ENCODE data around the gene KCND3. TPM values are rescaled to one million over a fixed set of nuclear protein-coding genes. Genes with fewer than 3 reads are reported as not detected.

The KCND3 gene
- total and polyA plus RNA-seq, 2 experiments from 2014 or later: 0.10 to 0.18 TPM

GRCh38 chr1:112004076-112004475, 14.6 kb upstream of the KCND3 start (continued):
- TF ChIP-seq, protein P1, sequence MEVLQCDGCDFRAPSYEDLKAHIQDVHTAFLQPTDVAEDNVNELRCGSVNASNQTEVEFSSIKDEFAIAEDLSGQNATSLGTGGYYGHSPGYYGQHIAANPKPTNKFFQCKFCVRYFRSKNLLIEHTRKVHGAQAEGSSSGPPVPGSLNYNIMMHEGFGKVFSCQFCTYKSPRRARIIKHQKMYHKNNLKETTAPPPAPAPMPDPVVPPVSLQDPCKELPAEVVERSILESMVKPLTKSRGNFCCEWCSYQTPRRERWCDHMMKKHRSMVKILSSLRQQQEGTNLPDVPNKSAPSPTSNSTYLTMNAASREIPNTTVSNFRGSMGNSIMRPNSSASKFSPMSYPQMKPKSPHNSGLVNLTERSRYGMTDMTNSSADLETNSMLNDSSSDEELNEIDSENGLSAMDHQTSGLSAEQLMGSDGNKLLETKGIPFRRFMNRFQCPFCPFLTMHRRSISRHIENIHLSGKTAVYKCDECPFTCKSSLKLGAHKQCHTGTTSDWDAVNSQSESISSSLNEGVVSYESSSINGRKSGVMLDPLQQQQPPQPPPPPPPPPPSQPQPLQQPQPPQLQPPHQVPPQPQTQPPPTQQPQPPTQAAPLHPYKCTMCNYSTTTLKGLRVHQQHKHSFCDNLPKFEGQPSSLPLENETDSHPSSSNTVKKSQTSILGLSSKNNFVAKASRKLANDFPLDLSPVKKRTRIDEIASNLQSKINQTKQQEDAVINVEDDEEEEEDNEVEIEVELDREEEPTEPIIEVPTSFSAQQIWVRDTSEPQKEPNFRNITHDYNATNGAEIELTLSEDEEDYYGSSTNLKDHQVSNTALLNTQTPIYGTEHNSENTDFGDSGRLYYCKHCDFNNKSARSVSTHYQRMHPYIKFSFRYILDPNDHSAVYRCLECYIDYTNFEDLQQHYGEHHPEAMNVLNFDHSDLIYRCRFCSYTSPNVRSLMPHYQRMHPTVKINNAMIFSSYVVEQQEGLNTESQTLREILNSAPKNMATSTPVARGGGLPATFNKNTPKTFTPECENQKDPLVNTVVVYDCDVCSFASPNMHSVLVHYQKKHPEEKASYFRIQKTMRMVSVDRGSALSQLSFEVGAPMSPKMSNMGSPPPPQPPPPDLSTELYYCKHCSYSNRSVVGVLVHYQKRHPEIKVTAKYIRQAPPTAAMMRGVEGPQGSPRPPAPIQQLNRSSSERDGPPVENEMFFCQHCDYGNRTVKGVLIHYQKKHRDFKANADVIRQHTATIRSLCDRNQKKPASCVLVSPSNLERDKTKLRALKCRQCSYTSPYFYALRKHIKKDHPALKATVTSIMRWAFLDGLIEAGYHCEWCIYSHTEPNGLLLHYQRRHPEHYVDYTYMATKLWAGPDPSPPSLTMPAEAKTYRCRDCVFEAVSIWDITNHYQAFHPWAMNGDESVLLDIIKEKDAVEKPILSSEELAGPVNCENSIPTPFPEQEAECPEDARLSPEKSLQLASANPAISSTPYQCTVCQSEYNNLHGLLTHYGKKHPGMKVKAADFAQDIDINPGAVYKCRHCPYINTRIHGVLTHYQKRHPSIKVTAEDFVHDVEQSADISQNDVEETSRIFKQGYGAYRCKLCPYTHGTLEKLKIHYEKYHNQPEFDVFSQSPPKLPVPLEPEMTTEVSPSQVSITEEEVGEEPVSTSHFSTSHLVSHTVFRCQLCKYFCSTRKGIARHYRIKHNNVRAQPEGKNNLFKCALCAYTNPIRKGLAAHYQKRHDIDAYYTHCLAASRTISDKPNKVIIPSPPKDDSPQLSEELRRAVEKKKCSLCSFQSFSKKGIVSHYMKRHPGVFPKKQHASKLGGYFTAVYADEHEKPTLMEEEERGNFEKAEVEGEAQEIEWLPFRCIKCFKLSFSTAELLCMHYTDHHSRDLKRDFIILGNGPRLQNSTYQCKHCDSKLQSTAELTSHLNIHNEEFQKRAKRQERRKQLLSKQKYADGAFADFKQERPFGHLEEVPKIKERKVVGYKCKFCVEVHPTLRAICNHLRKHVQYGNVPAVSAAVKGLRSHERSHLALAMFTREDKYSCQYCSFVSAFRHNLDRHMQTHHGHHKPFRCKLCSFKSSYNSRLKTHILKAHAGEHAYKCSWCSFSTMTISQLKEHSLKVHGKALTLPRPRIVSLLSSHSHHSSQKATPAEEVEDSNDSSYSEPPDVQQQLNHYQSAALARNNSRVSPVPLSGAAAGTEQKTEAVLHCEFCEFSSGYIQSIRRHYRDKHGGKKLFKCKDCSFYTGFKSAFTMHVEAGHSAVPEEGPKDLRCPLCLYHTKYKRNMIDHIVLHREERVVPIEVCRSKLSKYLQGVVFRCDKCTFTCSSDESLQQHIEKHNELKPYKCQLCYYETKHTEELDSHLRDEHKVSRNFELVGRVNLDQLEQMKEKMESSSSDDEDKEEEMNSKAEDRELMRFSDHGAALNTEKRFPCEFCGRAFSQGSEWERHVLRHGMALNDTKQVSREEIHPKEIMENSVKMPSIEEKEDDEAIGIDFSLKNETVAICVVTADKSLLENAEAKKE (CRISPR knock-in tag; IDR thresholded peaks at IDR 0.05): no peak
- TF ChIP-seq POLR2AphosphoS5 (IDR thresholded peaks at IDR 0.05; ENCODE audit: low read depth): no peak
- no peak for TF ChIP-seq STAT1 (IDR thresholded peaks at IDR 0.05; ENCODE audit: unreplicated experiment)
- TF ChIP-seq ETS1 (IDR thresholded peaks at IDR 0.05): no peak
- TF ChIP-seq JUNB (IDR thresholded peaks at IDR 0.05; ENCODE audit: unreplicated experiment): no peak
- TF ChIP-seq ZNF331 (CRISPR knock-in tag; IDR thresholded peaks at IDR 0.05; ENCODE audit: low read depth): no peak

DNA sequence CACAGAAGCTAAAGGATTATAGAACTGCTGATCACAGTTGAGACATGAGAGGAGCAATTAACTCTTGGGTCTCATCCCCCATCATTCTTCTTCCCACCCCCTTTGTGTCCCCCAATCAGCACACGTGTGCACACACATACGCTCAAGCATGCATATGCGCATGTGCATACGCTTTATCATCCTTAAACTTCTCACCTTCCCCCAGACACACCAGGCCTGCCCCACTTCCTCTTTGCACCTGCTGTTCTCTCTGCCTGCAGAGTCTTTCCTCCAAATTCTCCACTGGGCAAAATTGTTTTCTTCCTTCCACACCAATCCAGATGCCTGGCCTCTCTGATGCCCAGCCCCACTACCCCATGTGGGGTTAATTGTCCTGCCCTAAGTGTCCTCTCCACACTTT, 13.0 kb upstream of the KCND3 start:
- ATAC-seq (no peak), DNase-seq (ENCODE audit: low spot score) (no peak)
- Mint-ChIP-seq H3K36me3 (ENCODE audit: low read depth) (no peaks in the 10 kb centered on the region), H3K4me3 (no peak overlapping the region), H3K9me3 (no peaks in the 10 kb centered on the region), H3K27ac (no peak overlapping the region), H3K27me3 (ENCODE audit: insufficient read depth, low read depth, poor library complexity) (peaks cover 3% of the 10 kb centered on the region), H3K4me1 (peaks cover 37% of the 10 kb centered on the region)
- no peak overlapping the region for H3K4me3 ChIP-seq
- no peaks in the 10 kb centered on the region for H3K79me2 ChIP-seq (replicated peaks; ENCODE audit: insufficient read depth)
- peaks cover 10% of the 10 kb centered on the region for H3F3A ChIP-seq (replicated peaks; ENCODE audit: low read depth)
- H3K36me3 ChIP-seq (ENCODE audit: insufficient read depth): no peaks in the 10 kb centered on the region
- no peak overlapping the region for H3K4me2 ChIP-seq
- peaks cover 27% of the 10 kb centered on the region for H3K4me1 ChIP-seq (ENCODE audit: insufficient read depth)
- H3K27me3 ChIP-seq (ENCODE audit: insufficient read depth): no peaks in the 10 kb centered on the region
- H3K27ac ChIP-seq (ENCODE audit: low read depth): no peak overlapping the region
- H4K20me1 ChIP-seq (replicated peaks; ENCODE audit: insufficient read depth): no peaks in the 10 kb centered on the region
- 0 out of 2 replicates have a peak, but pooled peaks cover 8% of the 10 kb centered on the region for H3K9me2 ChIP-seq (ENCODE audit: insufficient read depth)
- no peak overlapping the region for H2AFZ ChIP-seq
- TF ChIP-seq, protein P2, sequence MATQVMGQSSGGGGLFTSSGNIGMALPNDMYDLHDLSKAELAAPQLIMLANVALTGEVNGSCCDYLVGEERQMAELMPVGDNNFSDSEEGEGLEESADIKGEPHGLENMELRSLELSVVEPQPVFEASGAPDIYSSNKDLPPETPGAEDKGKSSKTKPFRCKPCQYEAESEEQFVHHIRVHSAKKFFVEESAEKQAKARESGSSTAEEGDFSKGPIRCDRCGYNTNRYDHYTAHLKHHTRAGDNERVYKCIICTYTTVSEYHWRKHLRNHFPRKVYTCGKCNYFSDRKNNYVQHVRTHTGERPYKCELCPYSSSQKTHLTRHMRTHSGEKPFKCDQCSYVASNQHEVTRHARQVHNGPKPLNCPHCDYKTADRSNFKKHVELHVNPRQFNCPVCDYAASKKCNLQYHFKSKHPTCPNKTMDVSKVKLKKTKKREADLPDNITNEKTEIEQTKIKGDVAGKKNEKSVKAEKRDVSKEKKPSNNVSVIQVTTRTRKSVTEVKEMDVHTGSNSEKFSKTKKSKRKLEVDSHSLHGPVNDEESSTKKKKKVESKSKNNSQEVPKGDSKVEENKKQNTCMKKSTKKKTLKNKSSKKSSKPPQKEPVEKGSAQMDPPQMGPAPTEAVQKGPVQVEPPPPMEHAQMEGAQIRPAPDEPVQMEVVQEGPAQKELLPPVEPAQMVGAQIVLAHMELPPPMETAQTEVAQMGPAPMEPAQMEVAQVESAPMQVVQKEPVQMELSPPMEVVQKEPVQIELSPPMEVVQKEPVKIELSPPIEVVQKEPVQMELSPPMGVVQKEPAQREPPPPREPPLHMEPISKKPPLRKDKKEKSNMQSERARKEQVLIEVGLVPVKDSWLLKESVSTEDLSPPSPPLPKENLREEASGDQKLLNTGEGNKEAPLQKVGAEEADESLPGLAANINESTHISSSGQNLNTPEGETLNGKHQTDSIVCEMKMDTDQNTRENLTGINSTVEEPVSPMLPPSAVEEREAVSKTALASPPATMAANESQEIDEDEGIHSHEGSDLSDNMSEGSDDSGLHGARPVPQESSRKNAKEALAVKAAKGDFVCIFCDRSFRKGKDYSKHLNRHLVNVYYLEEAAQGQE (IDR thresholded peaks at IDR 0.05; ENCODE audit: unreplicated experiment): no peak
- TF ChIP-seq STAT1 (IDR thresholded peaks at IDR 0.05; ENCODE audit: unreplicated experiment) (no peak), CREB1 (CRISPR knock-in tag; IDR thresholded peaks at IDR 0.05; ENCODE audit: low read depth) (no peak), ZNF114 (CRISPR knock-in tag; IDR thresholded peaks at IDR 0.05) (no peak), EZH2 (IDR thresholded peaks at IDR 0.05; ENCODE audit: low read depth, unreplicated experiment) (no peak)
- TF ChIP-seq, protein P3, sequence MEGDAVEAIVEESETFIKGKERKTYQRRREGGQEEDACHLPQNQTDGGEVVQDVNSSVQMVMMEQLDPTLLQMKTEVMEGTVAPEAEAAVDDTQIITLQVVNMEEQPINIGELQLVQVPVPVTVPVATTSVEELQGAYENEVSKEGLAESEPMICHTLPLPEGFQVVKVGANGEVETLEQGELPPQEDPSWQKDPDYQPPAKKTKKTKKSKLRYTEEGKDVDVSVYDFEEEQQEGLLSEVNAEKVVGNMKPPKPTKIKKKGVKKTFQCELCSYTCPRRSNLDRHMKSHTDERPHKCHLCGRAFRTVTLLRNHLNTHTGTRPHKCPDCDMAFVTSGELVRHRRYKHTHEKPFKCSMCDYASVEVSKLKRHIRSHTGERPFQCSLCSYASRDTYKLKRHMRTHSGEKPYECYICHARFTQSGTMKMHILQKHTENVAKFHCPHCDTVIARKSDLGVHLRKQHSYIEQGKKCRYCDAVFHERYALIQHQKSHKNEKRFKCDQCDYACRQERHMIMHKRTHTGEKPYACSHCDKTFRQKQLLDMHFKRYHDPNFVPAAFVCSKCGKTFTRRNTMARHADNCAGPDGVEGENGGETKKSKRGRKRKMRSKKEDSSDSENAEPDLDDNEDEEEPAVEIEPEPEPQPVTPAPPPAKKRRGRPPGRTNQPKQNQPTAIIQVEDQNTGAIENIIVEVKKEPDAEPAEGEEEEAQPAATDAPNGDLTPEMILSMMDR (conservative IDR thresholded peaks at IDR 0.05; ENCODE audit: low read depth in 2 of 2): no peak
